Measurements from ENCODE around the gene LINS1. TPM values are rescaled to one million over a fixed set of nuclear protein-coding genes. Genes with fewer than 3 reads are reported as not detected.

The LINS1 gene
- total RNA-seq, 4 donors from 2014 or later, result 32.9 to 63.0 (median 53.3) TPM

- H3K36me3 ChIP-seq, result peaks cover 4 to 23% of the 10 kb centered on the region in 2 donors
- no peak for TF ChIP-seq POLR2A (IDR thresholded peaks at IDR 0.05)
- TF ChIP-seq CTCF (IDR thresholded peaks at IDR 0.05), result no peak
These were observed 31.2 kb downstream of the LINS1 start for GRCh38 chr15:100570735-100571313.

GRCh38 chr15:100570275-100570674 is 31.7 kb downstream of the LINS1 start:
- H3K4me3 ChIP-seq (replicated peaks in 1 of 3), result no peak overlapping the region
- no peaks in the 10 kb centered on the region for H3K9me3 ChIP-seq
- TF ChIP-seq CTCF (IDR thresholded peaks at IDR 0.05) (no peak), POLR2A (IDR thresholded peaks at IDR 0.05) (no peak)
- 97 to 99% methylated on average over 3 of the region's 3 CpGs for WGBS, 2 donors
- H3K36me3 ChIP-seq, result peaks cover 4 to 23% of the 10 kb centered on the region in 2 donors
- intact Hi-C loops (cut with DNase I), result no loop called here
- no peak overlapping the region for H3K27ac ChIP-seq
- H3K27me3 ChIP-seq, result no peaks in the 10 kb centered on the region
- DNase-seq, result no peak
- no peaks in the 10 kb centered on the region for H3K4me1 ChIP-seq

More at GRCh38 chr15:100570735-100571313, 31.2 kb downstream of the LINS1 start:
- Histone ChIP-seq H3K4me3 (replicated peaks in 1 of 3) (no peak overlapping the region), H3K4me1 (no peaks in the 10 kb centered on the region), H3K9me3 (no peaks in the 10 kb centered on the region), H3K27me3 (no peaks in the 10 kb centered on the region), H3K27ac (no peak overlapping the region)
- intact Hi-C loops (cut with DNase I), result no loop called here
- 87% methylated on average over 4 of the region's 4 CpGs for WGBS, 2 donors
- DNase-seq, result no peak

GRCh38 chr15:100569391-100569790 is 32.6 kb downstream of the LINS1 start:
- Histone ChIP-seq H3K27me3 (no peaks in the 10 kb centered on the region), H3K4me3 (replicated peaks in 1 of 3) (no peak overlapping the region), H3K27ac (no peak overlapping the region), H3K9me3 (no peaks in the 10 kb centered on the region), H3K4me1 (no peaks in the 10 kb centered on the region), H3K36me3 (peaks cover 4 to 23% of the 10 kb centered on the region in 2 donors)
- 85 to 96% methylated on average over 8 of the region's 8 CpGs for WGBS, 2 donors
- TF ChIP-seq CTCF (IDR thresholded peaks at IDR 0.05) (no peak), POLR2A (IDR thresholded peaks at IDR 0.05) (no peak)
- intact Hi-C loops (cut with DNase I), result loop anchor here (10.0 kb wide), 1 partner anchor 225 kb away; the partner anchor contains the start of gene ADAMTS17
- no peak for DNase-seq

- Histone ChIP-seq H3K9me3 (no peaks in the 10 kb centered on the region), H3K27ac (no peak overlapping the region), H3K36me3 (peaks cover 4 to 11% of the 10 kb centered on the region in 2 donors), H3K4me1 (no peaks in the 10 kb centered on the region), H3K27me3 (no peaks in the 10 kb centered on the region), H3K4me3 (replicated peaks in 1 of 3) (no peak overlapping the region)
- 98% methylated on average over 6 of the region's 6 CpGs for WGBS, 2 donors
- TF ChIP-seq CTCF (IDR thresholded peaks at IDR 0.05), result no peak
- no peak for TF ChIP-seq POLR2A (IDR thresholded peaks at IDR 0.05)
- no peak for DNase-seq
- intact Hi-C loops (cut with DNase I), result loop anchor here (10.0 kb wide), 1 partner anchor 222 kb away; the partner anchor contains the start of gene ADAMTS17
These were observed 34.9 kb downstream of the LINS1 start for GRCh38 chr15:100566850-100567628.

GRCh38 chr15:100565591-100565990 is 36.4 kb downstream of the LINS1 start:
- no peak for DNase-seq
- intact Hi-C loops (cut with DNase I), result loop anchor here (10.0 kb wide), 1 partner anchor 221 kb away; the partner anchor contains the start of gene ADAMTS17
- Histone ChIP-seq H3K36me3 (peaks cover 0 to 7% of the 10 kb centered on the region in 2 donors), H3K4me3 (replicated peaks in 1 of 3) (no peak overlapping the region), H3K27me3 (no peaks in the 10 kb centered on the region), H3K4me1 (no peaks in the 10 kb centered on the region), H3K9me3 (no peaks in the 10 kb centered on the region), H3K27ac (no peak overlapping the region)
- WGBS, 2 donors, result 92 to 94% methylated on average over 3 of the region's 3 CpGs
- TF ChIP-seq POLR2A (IDR thresholded peaks at IDR 0.05) (no peak), CTCF (IDR thresholded peaks at IDR 0.05) (no peak)
